HG03039 (cell line): ENCODE measurements around the gene SENP8.

Experiments used
- ATAC-seq: cut with Tn5 transposase; IDR thresholded peaks from one replicate; pipeline ENCODE4 v1.9.1; 2021; ENCODE audit warnings: mild to moderate bottlenecking, moderate library complexity; ENCODE audit not compliant: unreplicated experiment

Gene SENP8

GRCh38 chr15:72173864-72174550, 55.8 kb downstream of the SENP8 start:
- ATAC-seq: no peak

GRCh38 chr15:72174551-72175165, 56.5 kb downstream of the SENP8 start:
- ATAC-seq: no peak

DNA sequence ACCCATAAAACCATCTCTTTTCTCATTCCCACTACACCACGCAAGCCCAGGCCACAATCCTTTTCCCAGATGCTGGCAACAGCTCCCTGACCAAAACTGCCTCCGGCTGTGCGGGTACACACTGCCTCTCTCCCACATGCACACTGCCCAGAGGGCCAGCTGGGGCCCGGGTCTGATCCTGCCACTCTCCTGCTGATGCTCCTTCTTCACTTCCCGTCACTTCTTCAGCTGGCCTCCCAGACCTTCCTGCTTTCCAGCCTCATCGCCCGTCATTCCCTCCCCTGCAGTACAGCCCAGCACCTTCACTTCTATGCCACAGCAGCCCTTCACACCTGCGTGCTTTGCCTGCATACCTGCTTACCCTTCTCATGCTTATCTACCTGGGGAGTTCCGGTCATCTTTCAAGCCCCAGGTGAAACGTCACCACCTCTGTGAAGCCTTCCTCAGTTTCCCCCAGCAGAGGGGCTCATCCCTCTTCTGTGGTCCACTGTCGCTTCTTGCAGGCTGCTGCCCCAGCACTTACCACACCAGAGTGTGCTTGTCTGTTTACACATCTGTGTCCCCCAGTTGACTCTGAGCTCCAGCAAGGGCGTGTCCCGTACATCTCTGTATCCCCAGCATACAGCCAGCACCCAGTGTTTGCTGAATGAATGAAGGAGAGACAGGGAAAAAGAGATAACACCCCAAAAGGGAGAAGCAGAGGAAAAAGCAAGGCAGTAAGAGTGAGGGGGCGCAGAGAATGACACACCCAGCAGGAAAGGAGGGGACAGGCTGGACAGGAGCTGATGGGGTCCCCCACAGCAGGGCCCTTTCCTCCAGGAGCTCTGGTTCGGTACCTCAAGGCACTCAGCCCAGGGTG, 57.2 kb downstream of the SENP8 start:
- no peak for ATAC-seq

DNA sequence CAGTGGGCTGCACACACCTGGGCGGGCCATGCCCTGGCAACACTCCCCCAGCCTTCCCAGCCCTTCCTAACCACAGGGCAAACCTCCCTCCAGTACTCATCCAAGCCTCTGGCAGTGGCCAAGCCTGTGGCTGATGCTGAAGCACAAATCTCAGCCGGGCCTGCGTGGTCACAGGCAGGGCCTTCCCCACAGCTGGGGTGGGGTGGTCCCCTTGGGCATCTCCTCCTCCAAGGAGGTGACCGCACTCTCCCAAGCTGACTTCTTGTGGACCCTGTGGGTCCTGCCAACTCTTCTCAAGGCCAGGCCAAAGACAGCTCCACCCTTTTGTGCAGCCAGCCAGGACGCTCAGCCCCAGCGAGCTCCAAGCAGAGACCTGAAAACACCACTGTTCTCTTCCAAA, 58.0 kb downstream of the SENP8 start:
- ATAC-seq: no peak

- ATAC-seq: no peak
Observed at GRCh38 chr15:72176743-72177142, 58.5 kb downstream of the SENP8 start.

GRCh38 chr15:72178976-72179585, 60.9 kb downstream of the SENP8 start:
- no peak for ATAC-seq

GRCh38 chr15:72179950-72180581, 61.9 kb downstream of the SENP8 start:
- ATAC-seq: no peak

DNA sequence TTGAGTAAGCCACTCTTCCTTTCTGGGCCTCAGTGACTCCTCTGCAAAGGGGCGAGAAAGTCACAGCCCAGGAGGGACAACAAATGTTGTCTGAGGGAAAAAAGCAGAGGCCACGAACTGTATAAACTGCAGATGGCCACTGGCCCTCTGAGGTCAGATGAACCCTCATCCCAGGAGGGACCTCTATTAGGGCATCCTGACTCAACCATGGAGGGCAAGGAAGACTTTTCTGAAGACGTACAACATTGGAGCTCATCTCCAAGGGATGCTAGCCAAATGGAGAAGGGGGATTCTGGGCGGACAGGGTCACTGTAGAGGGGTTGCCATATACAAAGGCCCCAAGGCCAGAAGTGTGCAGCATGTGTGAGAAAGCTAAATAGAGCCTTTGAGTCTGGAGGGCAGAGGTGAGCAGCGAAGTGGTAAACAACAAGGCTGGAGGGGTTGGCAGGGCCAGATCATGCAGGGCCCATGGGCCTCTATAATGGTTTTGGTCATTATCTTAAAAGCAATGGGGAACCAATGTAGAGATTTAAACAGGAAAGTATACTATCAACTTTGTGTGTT, 62.6 kb downstream of the SENP8 start:
- ATAC-seq: no peak

DNA sequence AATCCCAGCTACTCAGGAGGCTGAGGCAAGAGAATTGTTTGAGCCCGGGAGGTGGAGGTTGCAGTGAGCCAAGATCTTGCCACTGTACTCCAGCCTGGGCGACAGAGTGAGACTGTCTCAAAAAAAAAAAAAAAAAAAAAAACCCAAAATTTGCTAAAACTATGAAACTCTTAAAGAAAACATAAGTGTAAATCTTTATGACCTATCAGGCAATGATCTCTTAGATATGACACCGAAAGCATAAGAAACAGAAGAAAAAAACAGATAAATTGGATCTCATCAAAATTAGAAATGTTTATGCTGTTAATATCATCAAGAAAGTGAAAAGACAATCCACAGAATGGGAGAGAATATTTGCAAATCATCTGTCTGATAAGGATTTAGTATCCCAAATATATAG, 64.0 kb downstream of the SENP8 start:
- no peak for ATAC-seq

DNA sequence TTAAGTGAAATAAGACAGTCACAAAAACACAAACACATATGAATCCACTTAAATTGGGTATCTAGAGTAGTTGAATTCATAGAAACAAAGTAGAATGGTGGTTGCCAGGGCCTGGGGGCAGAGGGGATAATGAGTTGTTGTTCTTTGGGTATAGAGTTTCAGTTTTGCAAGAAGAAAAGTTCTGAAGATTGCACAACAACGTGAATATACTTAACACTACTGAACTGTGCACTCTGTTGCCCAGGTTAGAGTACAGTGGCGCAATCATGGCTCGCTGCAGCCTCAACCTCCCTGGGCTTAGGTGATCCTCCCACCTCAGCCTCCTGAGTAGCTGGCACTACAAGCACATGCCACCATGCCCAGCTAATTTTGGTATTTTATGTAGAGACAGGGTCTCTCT, 64.5 kb downstream of the SENP8 start:
- no peak for ATAC-seq

- no peak for ATAC-seq
Observed at GRCh38 chr15:72183781-72184164, 65.6 kb downstream of the SENP8 start.

- ATAC-seq: no peak
Observed at GRCh38 chr15:72184165-72184811, 66.1 kb downstream of the SENP8 start.

GRCh38 chr15:72189250-72189902, 71.2 kb downstream of the SENP8 start:
- no peak for ATAC-seq

DNA sequence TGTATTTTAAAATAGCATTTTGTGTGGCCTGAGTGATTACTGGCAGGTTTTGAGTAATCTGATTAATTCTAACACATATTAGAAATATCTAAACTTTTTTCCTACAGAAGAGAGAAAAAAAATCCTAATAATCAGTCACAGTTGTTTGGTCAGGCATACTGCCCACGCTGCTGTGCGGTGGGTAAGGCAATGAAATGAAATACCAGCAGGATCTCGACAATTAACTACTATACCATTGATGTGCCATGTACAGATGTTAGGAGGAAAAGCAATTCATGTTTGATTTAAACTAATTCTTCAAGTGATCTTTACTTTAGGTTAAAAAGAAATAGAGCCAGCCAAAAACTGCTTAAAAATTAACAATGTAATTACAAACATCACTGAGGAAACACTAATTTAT, 74.2 kb downstream of the SENP8 start:
- ATAC-seq: no peak
